PC-9 (cell line): Measurements from ENCODE around the gene OR2H1. TPM values are rescaled to one million over a fixed set of nuclear protein-coding genes. Genes with fewer than 3 reads are reported as not detected.

Experiments
- BruUV-seq: library from RNA; stranded (reverse); fragments of 400-500 nt; replicated peaks from 2 replicates; lab custom pipeline; 2021; lab: Mats Ljungman, UMichigan
- CTCF ChIA-PET: fragments of 300-600 bp; sonication (Branson Sonifier 250); formaldehyde crosslinking; loops from one replicate; lab custom pipeline; 2022; ENCODE audit warnings: antibody characterized with exemption; lab: Charles Lee
- POLR2A ChIA-PET: fragments of 300-600 bp; sonication (Branson Sonifier 250); formaldehyde crosslinking; loops from one replicate; lab custom pipeline; 2022; ENCODE audit warnings: antibody characterized with exemption; ENCODE audit not compliant: unreplicated experiment; lab: Charles Lee
- DNase-seq, 2 experiments: peaks; one replicate each; pipeline versions ENCODE4 v3.0.0 to v3.0.0-alpha.2; 2015 to 2022; ENCODE audit warnings: mixed read lengths in 1 of 2
- H2AFZ ChIP-seq: fragments of 200-600 bp; sonication (generic); 2 replicates; pipeline ENCODE4 v1.8.1; 2017; ENCODE audit warnings: antibody characterized with exemption
- H3F3A ChIP-seq: fragments of 200-600 bp; sonication (generic); 2 replicates; pipeline ENCODE4 v1.8.1; 2017; ENCODE audit warnings: antibody characterized with exemption, mild to moderate bottlenecking, low read depth; ENCODE audit not compliant: insufficient read depth
- H3K27ac ChIP-seq: fragments of 200-600 bp; sonication (generic); 2 replicates; pipeline ENCODE4 v1.6.1; 2016; ENCODE audit warnings: mixed run types
- H3K27me3 ChIP-seq: fragments of 200-600 bp; sonication (generic); 2 replicates; pipeline ENCODE4 v1.6.1; 2016; ENCODE audit warnings: low read depth, mixed run types; ENCODE audit not compliant: insufficient read depth
- H3K36me3 ChIP-seq: fragments of 200-600 bp; sonication (generic); 2 replicates; pipeline ENCODE4 v1.6.1; 2016; ENCODE audit warnings: low read depth, mixed run types
- H3K4me1 ChIP-seq: fragments of 200-600 bp; sonication (generic); replicated peaks from 2 replicates; pipeline ENCODE4 v1.6.1; 2016; ENCODE audit warnings: mixed run types; ENCODE audit not compliant: insufficient read depth
- H3K4me2 ChIP-seq: fragments of 200-600 bp; sonication (generic); 2 replicates; pipeline ENCODE4 v1.6.1; 2017; ENCODE audit warnings: mixed run types
- H3K4me3 ChIP-seq: fragments of 200-600 bp; sonication (generic); 2 replicates; pipeline ENCODE4 v1.6.1; 2016; ENCODE audit warnings: mixed run types
- H3K79me2 ChIP-seq: fragments of 200-600 bp; sonication (generic); 2 replicates; pipeline ENCODE4 v1.6.1; 2017; ENCODE audit warnings: low read depth, mixed run types
- H3K9me2 ChIP-seq: fragments of 200-600 bp; sonication (generic); 2 replicates; pipeline ENCODE4 v1.8.1; 2017; ENCODE audit warnings: mild to moderate bottlenecking; ENCODE audit not compliant: insufficient read depth
- H3K9me3 ChIP-seq: fragments of 200-600 bp; sonication (generic); 2 replicates; pipeline ENCODE4 v1.8.1; 2016; ENCODE audit warnings: low read depth; ENCODE audit not compliant: insufficient read depth
- H4K20me1 ChIP-seq: fragments of 200-600 bp; sonication (generic); 2 replicates; pipeline ENCODE4 v1.8.1; 2017; ENCODE audit not compliant: insufficient read depth
- CTCF ChIP-seq: fragments of 200-600 bp; sonication (generic); conservative IDR thresholded peaks from 2 replicates; pipeline ENCODE4 v1.6.1; 2017; ENCODE audit warnings: mixed run types, antibody characterized with exemption, mild to moderate bottlenecking, moderate library complexity
- EZH2 ChIP-seq: fragments of 200-600 bp; sonication (generic); IDR thresholded peaks from 2 replicates; pipeline ENCODE4 v1.8.0; 2017; ENCODE audit warnings: antibody characterized with exemption, low read depth
- intact Hi-C: fragments of 100-400 bp; cut with micrococcal nuclease; formaldehyde crosslinking; loops from one replicate; pipeline ENCODE4 v1.10.0; 2022; ENCODE audit not compliant: unreplicated experiment
- total RNA-seq: library from RNA; stranded (reverse); gene quantifications from 2 replicates; pipeline ENCODE4 v1.2.3, GENCODE V29; 2021

Gene OR2H1
- total RNA-seq, 1 experiment from 2014 or later: not detected

DNA sequence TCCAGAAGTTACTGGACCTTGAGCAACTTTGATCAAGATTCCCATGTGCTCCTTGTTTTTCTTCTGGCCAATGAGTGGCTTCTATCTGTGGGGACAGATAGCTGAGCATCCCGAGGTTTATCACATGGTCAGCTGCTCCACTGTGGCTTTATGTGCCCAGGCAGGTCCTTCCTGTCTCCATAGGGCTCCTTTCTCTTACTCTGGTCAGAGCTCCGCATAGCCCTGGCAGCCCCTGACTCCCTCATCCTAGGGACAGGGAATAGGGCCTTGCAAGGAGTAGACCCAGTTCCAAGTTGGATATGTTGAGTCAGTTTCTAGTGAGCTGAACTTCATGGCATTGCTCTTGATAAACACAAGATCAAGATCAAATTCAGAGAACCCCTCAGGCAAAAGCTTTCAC lies 37.2 kb downstream of the OR2H1 start:
- no peaks in the 10 kb centered on the region for H3K27me3 ChIP-seq
- H3K27ac ChIP-seq: no peak overlapping the region
- CTCF ChIA-PET: no interaction called here
- H3K4me2 ChIP-seq: no peak overlapping the region
- no peak for TF ChIP-seq CTCF
- no peak for TF ChIP-seq EZH2
- no peak for DNase-seq
- H3K4me1 ChIP-seq: no peaks in the 10 kb centered on the region
- H3K9me2 ChIP-seq: no peaks in the 10 kb centered on the region
- H2AFZ ChIP-seq: no peak overlapping the region
- no peaks in the 10 kb centered on the region for H4K20me1 ChIP-seq
- H3K79me2 ChIP-seq: no peaks in the 10 kb centered on the region
- H3K9me3 ChIP-seq: no peaks in the 10 kb centered on the region
- no peaks in the 10 kb centered on the region for H3K36me3 ChIP-seq
- BruUV-seq: no TSS peak
- no peaks in the 10 kb centered on the region for H3F3A ChIP-seq
- H3K4me3 ChIP-seq: no peak overlapping the region
- intact Hi-C loops: no loop called here
- POLR2A ChIA-PET: no interaction called here

DNA sequence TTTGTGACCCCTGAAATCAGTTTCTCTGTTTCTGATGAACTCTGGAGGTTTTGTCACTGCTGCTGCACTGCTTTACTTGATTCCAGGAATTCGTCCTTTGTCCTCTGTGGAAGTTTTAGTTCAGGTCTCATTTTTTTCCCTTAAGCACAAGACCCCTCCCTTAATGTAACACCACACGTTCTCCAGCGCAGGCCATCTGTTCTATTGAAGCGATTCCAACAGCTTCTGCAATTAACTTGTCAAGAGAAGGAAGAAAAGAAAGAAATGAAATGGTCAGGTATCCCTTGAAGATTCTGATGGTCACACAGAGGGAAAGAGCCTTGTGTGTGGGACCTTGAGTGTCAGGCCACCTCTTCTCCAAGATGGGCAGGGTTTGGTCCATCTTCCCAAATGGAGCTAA lies 38.6 kb downstream of the OR2H1 start:
- CTCF ChIA-PET: no interaction called here
- no peak overlapping the region for H2AFZ ChIP-seq
- no peaks in the 10 kb centered on the region for H3K36me3 ChIP-seq
- no peaks in the 10 kb centered on the region for H3K4me1 ChIP-seq
- no peaks in the 10 kb centered on the region for H3F3A ChIP-seq
- intact Hi-C loops: no loop called here
- TF ChIP-seq CTCF (no peak), EZH2 (no peak)
- H3K4me2 ChIP-seq: no peak overlapping the region
- no peak overlapping the region for H3K4me3 ChIP-seq
- no peaks in the 10 kb centered on the region for H3K79me2 ChIP-seq
- peaks cover under 1% of the 10 kb centered on the region; the same call in 1 of the 2 replicates for H3K27me3 ChIP-seq
- H3K9me3 ChIP-seq: no peaks in the 10 kb centered on the region
- BruUV-seq: no TSS peak
- H3K27ac ChIP-seq: no peak overlapping the region
- POLR2A ChIA-PET: no interaction called here
- H4K20me1 ChIP-seq: no peaks in the 10 kb centered on the region
- DNase-seq: no peak
- no peaks in the 10 kb centered on the region for H3K9me2 ChIP-seq

- H3K4me2 ChIP-seq: no peak overlapping the region
- DNase-seq: no peak
- H2AFZ ChIP-seq: no peak overlapping the region
- no peaks in the 10 kb centered on the region for H3K9me2 ChIP-seq
- H3K4me3 ChIP-seq: no peak overlapping the region
- no peaks in the 10 kb centered on the region for H3K36me3 ChIP-seq
- no peaks in the 10 kb centered on the region for H3K79me2 ChIP-seq
- intact Hi-C loops: no loop called here
- H4K20me1 ChIP-seq: no peaks in the 10 kb centered on the region
- H3K27me3 ChIP-seq: peaks cover 6% of the 10 kb centered on the region; the same call in 1 of the 2 replicates
- no peaks in the 10 kb centered on the region for H3F3A ChIP-seq
- POLR2A ChIA-PET: no interaction called here
- no peaks in the 10 kb centered on the region for H3K9me3 ChIP-seq
- no TSS peak for BruUV-seq
- TF ChIP-seq CTCF (no peak), EZH2 (no peak)
- H3K27ac ChIP-seq: no peak overlapping the region
- no peaks in the 10 kb centered on the region for H3K4me1 ChIP-seq
- CTCF ChIA-PET: no interaction called here
Observed at GRCh38 chr6:29496961-29497360, 40.0 kb downstream of the OR2H1 start.
